SK-N-MC (cell line): ENCODE data around the gene KCNAB2.

Experiments used
- DNase-seq: peaks from one replicate; pipeline ENCODE4 v3.0.0-alpha.2; 2011; ENCODE audit warnings: low read depth, low spot score
- H3K27ac ChIP-seq: fragments of 200-600 bp; sonication (generic); 2 replicates; pipeline ENCODE4 v1.5.1; 2016; ENCODE audit warnings: mixed run types
- H3K36me3 ChIP-seq: fragments of 200-600 bp; sonication (generic); 2 replicates; pipeline ENCODE4 v1.6.1; 2017; ENCODE audit warnings: antibody characterized with exemption, low read length, mixed read lengths; ENCODE audit not compliant: insufficient read depth
- H3K4me3 ChIP-seq: fragments of 200-600 bp; sonication (generic); 2 replicates; pipeline ENCODE4 v1.5.1; 2016
- H3K9ac ChIP-seq: fragments of 200-600 bp; sonication (generic); 2 replicates; pipeline ENCODE4 v1.8.0; 2017; ENCODE audit warnings: mixed run types, mixed read lengths; ENCODE audit not compliant: insufficient read length
- H3K9me3 ChIP-seq: fragments of 200-600 bp; sonication (generic); 2 replicates; pipeline ENCODE4 v1.6.1; 2017; ENCODE audit warnings: low read depth, mild to moderate bottlenecking, antibody characterized with exemption, low read length, moderate library complexity, mixed read lengths
- EZH2 ChIP-seq: fragments of 200-600 bp; sonication (generic); IDR thresholded peaks from one replicate; pipeline ENCODE4 v1.6.1; 2017; ENCODE audit warnings: antibody characterized with exemption
- FOXP2 ChIP-seq: optimal IDR thresholded peaks from 2 replicates; pipeline ENCODE3; 2011; ENCODE audit warnings: mild to moderate bottlenecking, moderate library complexity; ENCODE audit not compliant: insufficient read depth; ENCODE audit errors: extremely low read length, control extremely low read depth
- POLR2AphosphoS5 ChIP-seq: IDR thresholded peaks from 2 replicates; pipeline ENCODE4 v1.6.1; 2012; ENCODE audit warnings: mild to moderate bottlenecking, low read depth, low read length, borderline replicate concordance

The KCNAB2 gene

GRCh38 chr1:6086358-6086757 is 40.7 kb downstream of the KCNAB2 start:
- H3K4me3 ChIP-seq: no peak overlapping the region
- DNase-seq: no peak
- no peaks in the 10 kb centered on the region for H3K36me3 ChIP-seq
- H3K9ac ChIP-seq: no peak overlapping the region
- TF ChIP-seq FOXP2: no peak
- TF ChIP-seq POLR2AphosphoS5: no peak
- TF ChIP-seq EZH2: no peak
- no peak overlapping the region for H3K27ac ChIP-seq
- no peaks in the 10 kb centered on the region for H3K9me3 ChIP-seq

- Histone ChIP-seq H3K9ac (no peak overlapping the region), H3K9me3 (no peaks in the 10 kb centered on the region), H3K36me3 (no peaks in the 10 kb centered on the region), H3K4me3 (no peak overlapping the region), H3K27ac (no peak overlapping the region)
- no peak for TF ChIP-seq FOXP2
- no peak for TF ChIP-seq POLR2AphosphoS5
- TF ChIP-seq EZH2: no peak
- DNase-seq: no peak
Observed at GRCh38 chr1:6086762-6087376, 41.2 kb downstream of the KCNAB2 start.

GRCh38 chr1:6087377-6087772 is 41.7 kb downstream of the KCNAB2 start:
- TF ChIP-seq POLR2AphosphoS5 (no peak), EZH2 (no peak), FOXP2 (no peak)
- Histone ChIP-seq H3K4me3 (no peak overlapping the region), H3K9me3 (no peaks in the 10 kb centered on the region), H3K27ac (no peak overlapping the region), H3K9ac (no peak overlapping the region), H3K36me3 (no peaks in the 10 kb centered on the region)
- no peak for DNase-seq

GRCh38 chr1:6087958-6088357 is 42.3 kb downstream of the KCNAB2 start:
- no peak for DNase-seq
- no peak for TF ChIP-seq POLR2AphosphoS5
- no peak for TF ChIP-seq EZH2
- Histone ChIP-seq H3K9me3 (no peaks in the 10 kb centered on the region), H3K9ac (no peak overlapping the region), H3K27ac (no peak overlapping the region), H3K4me3 (no peak overlapping the region), H3K36me3 (no peaks in the 10 kb centered on the region)

GRCh38 chr1:6088956-6089355 is 43.3 kb downstream of the KCNAB2 start:
- DNase-seq: no peak
- H3K36me3 ChIP-seq: no peaks in the 10 kb centered on the region
- TF ChIP-seq POLR2AphosphoS5: no peak
- no peak for TF ChIP-seq EZH2
- no peak for TF ChIP-seq FOXP2

GRCh38 chr1:6090288-6090687 is 44.6 kb downstream of the KCNAB2 start:
- Histone ChIP-seq H3K27ac (no peak overlapping the region), H3K4me3 (no peak overlapping the region), H3K36me3 (no peaks in the 10 kb centered on the region), H3K9ac (no peak overlapping the region), H3K9me3 (no peaks in the 10 kb centered on the region)
- TF ChIP-seq POLR2AphosphoS5 (no peak), FOXP2 (no peak), EZH2 (no peak)
- no peak for DNase-seq

More at GRCh38 chr1:6088956-6089355, 43.3 kb downstream of the KCNAB2 start:
- Histone ChIP-seq H3K27ac (no peak overlapping the region), H3K9me3 (no peaks in the 10 kb centered on the region), H3K4me3 (no peak overlapping the region), H3K9ac (no peak overlapping the region)

- no peak for DNase-seq
- H3K9me3 ChIP-seq: no peaks in the 10 kb centered on the region
- TF ChIP-seq POLR2AphosphoS5: no peak
- no peak for TF ChIP-seq FOXP2
- no peak for TF ChIP-seq EZH2
- H3K9ac ChIP-seq: no peak overlapping the region
- no peak overlapping the region for H3K4me3 ChIP-seq
- no peaks in the 10 kb centered on the region for H3K36me3 ChIP-seq
- H3K27ac ChIP-seq: no peak overlapping the region
Observed at GRCh38 chr1:6090996-6091822, 45.5 kb downstream of the KCNAB2 start.

- Histone ChIP-seq H3K27ac (no peak overlapping the region), H3K36me3 (no peaks in the 10 kb centered on the region), H3K4me3 (no peak overlapping the region), H3K9me3 (no peaks in the 10 kb centered on the region), H3K9ac (no peak overlapping the region)
- DNase-seq: no peak
- TF ChIP-seq EZH2: no peak
- TF ChIP-seq POLR2AphosphoS5: no peak
- no peak for TF ChIP-seq FOXP2
Observed at GRCh38 chr1:6091823-6092109, 46.1 kb downstream of the KCNAB2 start.

GRCh38 chr1:6092211-6092610 is 46.5 kb downstream of the KCNAB2 start:
- Histone ChIP-seq H3K9ac (no peak overlapping the region), H3K27ac (no peak overlapping the region), H3K9me3 (no peaks in the 10 kb centered on the region), H3K4me3 (no peak overlapping the region), H3K36me3 (no peaks in the 10 kb centered on the region)
- TF ChIP-seq POLR2AphosphoS5 (no peak), EZH2 (no peak), FOXP2 (no peak)
- no peak for DNase-seq
